ENCODE data around the gene PFKP. TPM values are rescaled to one million over a fixed set of nuclear protein-coding genes. Genes with fewer than 3 reads are reported as not detected.

Gene PFKP
- total RNA-seq, 1 donor from 2014 or later: 46.7 TPM

DNA sequence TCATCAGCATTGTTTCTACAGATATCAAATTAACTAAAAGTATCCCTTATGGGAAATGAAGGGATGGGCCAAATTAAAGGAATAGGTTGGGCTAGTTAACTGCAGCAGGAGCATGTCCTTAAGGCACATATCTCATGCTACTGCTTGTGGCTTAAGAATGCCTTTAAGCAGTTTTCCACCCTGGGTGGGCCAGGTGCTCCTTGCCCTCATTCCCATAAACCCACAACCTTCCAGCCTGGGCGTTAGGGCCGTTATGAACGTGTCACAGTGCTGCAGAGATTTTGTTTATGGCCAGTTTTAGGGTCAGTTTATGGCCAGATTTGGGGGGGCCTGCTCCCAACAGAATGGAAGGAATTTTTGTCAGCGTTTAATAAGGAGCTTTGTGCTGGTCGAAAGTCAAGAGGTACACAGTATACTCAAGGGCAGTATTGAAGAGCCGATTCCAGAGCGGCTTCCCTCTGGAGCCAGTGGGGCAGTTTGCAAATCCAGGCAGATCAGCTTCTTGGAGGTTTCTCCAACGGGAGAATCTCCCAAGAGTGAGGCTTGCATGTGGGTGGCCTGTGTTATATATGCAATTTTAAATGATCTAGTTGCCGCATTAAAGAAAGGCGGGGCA, 7.7 kb downstream of the PFKP start:
- TF ChIP-seq CTCF (IDR thresholded peaks at IDR 0.05) (no peak), POLR2A (IDR thresholded peaks at IDR 0.05) (no peak), POLR2AphosphoS5 (IDR thresholded peaks at IDR 0.05; ENCODE audit: insufficient read depth in 1 of 2, low read depth in 1 of 2) (no peak)
- H3K4me1 ChIP-seq: no peaks in the 10 kb centered on the region
- no peak for DNase-seq (ENCODE audit: extremely low spot score in 2 of 2)

GRCh38 chr10:3076138-3076537, 8.8 kb downstream of the PFKP start:
- intact Hi-C loops (cut with DNase I): no loop called here
- Histone ChIP-seq H3K27ac (no peak overlapping the region), H3K9me3 (no peaks in the 10 kb centered on the region), H3K4me3 (no peak overlapping the region), H3K36me3 (no peaks in the 10 kb centered on the region), H3K27me3 (no peaks in the 10 kb centered on the region), H3K4me1 (no peaks in the 10 kb centered on the region)
- TF ChIP-seq CTCF (IDR thresholded peaks at IDR 0.05) (no peak), POLR2A (IDR thresholded peaks at IDR 0.05) (no peak), POLR2AphosphoS5 (IDR thresholded peaks at IDR 0.05; ENCODE audit: insufficient read depth in 1 of 2, low read depth in 1 of 2) (no peak)
- no peak for DNase-seq (ENCODE audit: extremely low spot score in 2 of 2)

More for the DNA sequence above, 7.7 kb downstream of the PFKP start:
- no peak overlapping the region for H3K27ac ChIP-seq
- no peaks in the 10 kb centered on the region for H3K9me3 ChIP-seq
- H3K27me3 ChIP-seq: no peaks in the 10 kb centered on the region
- no peak overlapping the region for H3K4me3 ChIP-seq
- H3K36me3 ChIP-seq: no peaks in the 10 kb centered on the region
- intact Hi-C loops (cut with DNase I): no loop called here

GRCh38 chr10:3077509-3077908, 10.2 kb downstream of the PFKP start:
- no peak for TF ChIP-seq CTCF (IDR thresholded peaks at IDR 0.05)
- TF ChIP-seq POLR2A (IDR thresholded peaks at IDR 0.05): no peak
- no peak for TF ChIP-seq POLR2AphosphoS5 (IDR thresholded peaks at IDR 0.05; ENCODE audit: insufficient read depth in 1 of 2, low read depth in 1 of 2)
- H3K27ac ChIP-seq: no peak overlapping the region
- no peaks in the 10 kb centered on the region for H3K27me3 ChIP-seq
- H3K4me1 ChIP-seq: no peaks in the 10 kb centered on the region
- intact Hi-C loops (cut with DNase I): no loop called here
- no peaks in the 10 kb centered on the region for H3K36me3 ChIP-seq
- no peaks in the 10 kb centered on the region for H3K9me3 ChIP-seq
- no peak overlapping the region for H3K4me3 ChIP-seq
- DNase-seq (ENCODE audit: extremely low spot score in 2 of 2): no peak

DNA sequence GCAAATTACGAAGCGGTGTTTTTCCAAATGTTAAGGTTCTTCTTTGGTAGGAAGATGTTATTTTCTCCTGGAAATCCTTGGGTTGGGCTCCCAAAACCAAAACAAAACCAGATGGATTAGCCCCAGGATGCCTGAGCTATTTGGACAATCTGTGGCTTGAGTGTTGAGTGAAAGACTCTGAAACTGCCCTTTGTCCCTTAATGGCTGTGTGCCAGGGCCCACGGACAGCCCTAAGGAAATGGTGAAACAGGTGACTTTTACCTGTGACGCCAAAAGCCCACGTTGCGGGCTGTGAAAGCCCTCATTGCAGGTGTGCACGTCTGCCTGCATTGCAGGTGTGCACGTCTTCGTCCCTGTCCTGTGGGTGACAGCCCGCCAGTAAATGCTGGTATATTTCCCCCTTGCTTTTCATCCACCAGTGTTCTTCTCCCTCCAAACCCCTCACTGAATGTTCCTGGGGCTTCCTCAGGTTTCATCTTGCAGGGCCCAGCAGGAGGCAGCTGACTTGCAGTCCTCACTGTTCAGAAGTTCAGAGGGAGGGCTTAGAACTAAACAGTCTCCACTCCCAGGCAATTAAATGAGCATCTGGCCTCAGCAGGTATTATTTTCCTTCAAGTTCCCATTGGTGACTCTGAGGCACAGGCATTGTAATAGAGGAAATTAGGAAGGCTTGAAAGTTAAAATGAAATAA, 10.7 kb downstream of the PFKP start:
- no peaks in the 10 kb centered on the region for H3K4me1 ChIP-seq
- DNase-seq (ENCODE audit: extremely low spot score in 2 of 2): no peak
- H3K36me3 ChIP-seq: no peaks in the 10 kb centered on the region
- no peaks in the 10 kb centered on the region for H3K27me3 ChIP-seq
- intact Hi-C loops (cut with DNase I): no loop called here
- H3K9me3 ChIP-seq: no peaks in the 10 kb centered on the region
- TF ChIP-seq CTCF (IDR thresholded peaks at IDR 0.05): no peak
- TF ChIP-seq POLR2A (IDR thresholded peaks at IDR 0.05): no peak
- TF ChIP-seq POLR2AphosphoS5 (IDR thresholded peaks at IDR 0.05; ENCODE audit: insufficient read depth in 1 of 2, low read depth in 1 of 2): no peak
- H3K27ac ChIP-seq: no peak overlapping the region
- no peak overlapping the region for H3K4me3 ChIP-seq

DNA sequence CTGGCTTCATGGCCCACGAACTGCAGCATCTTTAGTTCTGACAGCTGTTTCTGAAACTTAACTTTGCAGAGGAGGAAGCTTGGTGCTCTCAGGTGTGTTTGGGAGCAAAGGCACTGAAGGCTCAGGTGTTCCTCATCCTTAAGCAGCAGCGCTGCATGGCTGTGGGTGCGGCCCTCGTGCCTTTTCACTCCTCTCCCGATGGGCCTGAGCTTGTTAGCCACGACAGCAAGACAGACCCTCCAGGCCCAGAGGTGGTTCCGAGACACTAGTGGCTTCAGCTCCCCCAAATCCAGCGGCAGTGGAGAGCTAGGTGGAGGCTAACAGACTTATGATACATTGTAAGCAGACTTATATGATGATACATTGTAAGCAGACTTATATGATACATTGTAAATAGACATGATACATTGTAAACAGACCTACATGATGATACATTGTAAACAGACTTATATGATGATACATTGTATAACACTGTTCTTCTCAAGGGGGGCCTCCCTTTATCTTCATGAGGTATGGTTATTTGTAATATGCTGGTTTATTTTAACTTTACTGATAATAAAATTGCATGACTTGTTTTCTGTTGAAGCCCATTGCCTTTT, 14.1 kb downstream of the PFKP start:
- Histone ChIP-seq H3K36me3 (no peaks in the 10 kb centered on the region), H3K4me3 (no peak overlapping the region), H3K27ac (no peak overlapping the region), H3K27me3 (no peaks in the 10 kb centered on the region), H3K9me3 (no peaks in the 10 kb centered on the region), H3K4me1 (no peaks in the 10 kb centered on the region)
- TF ChIP-seq POLR2A (IDR thresholded peaks at IDR 0.05): no peak
- TF ChIP-seq POLR2AphosphoS5 (IDR thresholded peaks at IDR 0.05; ENCODE audit: insufficient read depth in 1 of 2, low read depth in 1 of 2): no peak
- no peak for TF ChIP-seq CTCF (IDR thresholded peaks at IDR 0.05)
- intact Hi-C loops (cut with DNase I): no loop called here
- DNase-seq (ENCODE audit: extremely low spot score in 2 of 2): no peak
